Measurements from ENCODE around the gene TP53TG5.

The TP53TG5 gene

DNA sequence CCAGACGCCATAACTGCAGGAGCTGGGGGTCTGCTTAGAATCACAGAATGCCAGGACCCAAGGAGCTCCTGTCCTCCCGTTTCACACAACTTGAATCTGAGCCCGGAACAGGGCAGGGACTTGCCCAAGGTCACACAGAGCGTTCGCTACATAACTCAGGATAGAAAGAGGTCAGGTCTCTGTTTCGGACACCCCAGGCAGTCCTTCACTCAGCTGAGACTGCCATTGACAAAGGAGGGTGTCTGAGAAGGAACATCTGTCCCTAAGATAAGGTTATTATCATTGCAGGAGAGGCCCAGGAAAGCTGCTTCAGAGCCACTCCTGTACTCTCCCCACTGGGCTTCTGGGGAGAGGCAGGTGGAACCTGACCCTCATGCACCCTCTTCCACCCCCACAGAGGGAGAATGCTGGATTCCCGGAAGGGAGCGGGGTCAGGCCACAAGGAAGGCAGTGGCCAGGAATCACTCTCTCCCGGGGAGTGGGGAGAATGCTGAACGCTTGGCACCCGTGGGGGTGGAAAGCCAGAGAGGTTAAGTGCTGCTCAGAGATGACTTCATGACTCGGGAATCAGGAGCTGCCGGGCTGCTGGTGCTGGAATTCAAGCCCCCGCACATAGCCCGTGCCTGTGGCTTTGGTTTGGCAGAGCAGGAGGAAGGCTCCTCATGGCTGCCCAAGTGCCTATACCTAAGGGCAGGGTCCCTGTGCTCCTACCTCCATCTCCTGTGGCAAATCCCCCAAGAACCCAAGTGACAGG lies 40.6 kb downstream of the TP53TG5 start:
- H3K4me1 ChIP-seq (ENCODE audit: control insufficient read depth, insufficient read depth, low read length, poor library complexity, severe bottlenecking) = peaks cover 62% of the 10 kb centered on the region
- WGBS, 2 experiments (ENCODE audit: insufficient coverage in 2 of 2) = 64 to 65% methylated on average over 12 to 15 of the region's 15 CpGs
- peaks cover 65% of the 10 kb centered on the region for H3K36me3 ChIP-seq (ENCODE audit: control insufficient read depth, insufficient read depth, low read length)
- peak overlapping the region; percentile 96 for H3K27ac ChIP-seq (ENCODE audit: low read depth, low read length, severe bottlenecking)
- no peak overlapping the region for H3K4me3 ChIP-seq (ENCODE audit: extremely low read depth, insufficient read depth, low read length, poor library complexity, severe bottlenecking)
- no peaks in the 10 kb centered on the region for H3K9me3 ChIP-seq (ENCODE audit: control insufficient read depth, low read length)

DNA sequence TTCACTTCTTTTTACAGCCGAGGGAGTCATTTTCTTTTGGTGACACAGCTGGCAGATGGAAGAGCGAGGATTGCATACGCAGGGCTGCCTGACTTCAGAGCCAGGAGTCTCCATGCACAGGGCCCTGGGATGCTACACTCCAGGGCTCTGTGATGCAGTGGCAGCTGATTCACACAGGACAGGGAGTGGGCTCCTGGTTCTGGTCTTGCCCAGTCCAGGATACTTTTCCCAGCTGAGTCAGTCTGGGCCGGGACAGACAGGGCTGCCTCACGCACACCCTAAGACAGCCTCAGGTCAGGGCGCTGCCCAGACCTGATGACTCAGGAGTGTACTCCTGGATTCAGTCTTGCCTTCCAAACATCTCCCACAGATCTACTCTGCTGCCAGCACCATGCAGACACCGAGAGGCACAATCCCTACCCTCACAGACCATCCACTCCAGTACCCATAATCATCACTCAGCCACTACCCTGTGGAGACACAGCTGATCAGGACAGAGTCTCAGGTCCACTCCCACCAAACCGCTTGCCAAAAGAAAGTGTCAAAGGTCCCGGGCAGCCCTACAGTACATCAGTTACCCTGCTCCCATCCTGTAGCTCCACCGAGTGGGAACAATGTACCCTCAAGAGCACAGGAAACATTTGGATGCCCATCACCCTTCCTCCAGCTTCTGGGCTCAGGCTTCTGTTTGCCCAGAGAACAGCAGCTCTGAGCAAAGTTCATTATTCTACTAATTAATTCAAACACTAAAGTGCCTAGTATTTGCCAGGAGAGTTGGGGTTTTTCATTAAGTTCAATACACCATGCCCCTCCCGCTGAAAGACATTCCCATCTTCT lies 41.4 kb downstream of the TP53TG5 start:
- Histone ChIP-seq H3K36me3 (ENCODE audit: control insufficient read depth, insufficient read depth, low read length) (peaks cover 72% of the 10 kb centered on the region), H3K4me1 (ENCODE audit: control insufficient read depth, insufficient read depth, low read length, poor library complexity, severe bottlenecking) (peaks cover 54% of the 10 kb centered on the region), H3K4me3 (ENCODE audit: extremely low read depth, insufficient read depth, low read length, poor library complexity, severe bottlenecking) (no peak overlapping the region), H3K9me3 (ENCODE audit: control insufficient read depth, low read length) (no peaks in the 10 kb centered on the region), H3K27ac (ENCODE audit: low read depth, low read length, severe bottlenecking) (peak overlapping the region; percentile 96)
- 93 to 94% methylated on average over 8 to 11 of the region's 11 CpGs for WGBS, 2 experiments (ENCODE audit: insufficient coverage in 2 of 2)

DNA sequence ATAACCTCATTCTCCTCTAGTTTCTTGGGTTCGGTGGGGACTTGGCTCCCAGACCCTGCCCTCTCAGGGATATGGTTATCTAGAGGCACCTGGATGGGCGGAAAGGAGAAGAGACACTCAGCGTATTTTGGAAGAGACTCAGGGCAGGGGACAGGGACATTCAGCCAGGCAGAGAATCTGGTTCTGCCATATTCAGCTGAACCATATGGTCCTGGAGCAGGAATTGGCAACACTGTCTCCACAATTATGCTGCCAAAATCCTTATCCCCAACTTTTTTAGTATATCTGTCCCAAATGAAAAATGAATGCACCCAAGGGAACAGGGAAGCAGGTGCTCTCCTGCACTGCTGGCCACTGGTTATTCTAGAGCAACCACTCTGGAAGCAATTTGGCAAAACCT lies 47.6 kb downstream of the TP53TG5 start:
- Histone ChIP-seq H3K4me1 (ENCODE audit: control insufficient read depth, insufficient read depth, low read length, poor library complexity, severe bottlenecking) (peaks cover 14% of the 10 kb centered on the region), H3K27ac (ENCODE audit: low read depth, low read length, severe bottlenecking) (no peak overlapping the region), H3K36me3 (ENCODE audit: control insufficient read depth, insufficient read depth, low read length) (peaks cover 96% of the 10 kb centered on the region), H3K4me3 (ENCODE audit: extremely low read depth, insufficient read depth, low read length, poor library complexity, severe bottlenecking) (no peak overlapping the region), H3K9me3 (ENCODE audit: control insufficient read depth, low read length) (no peaks in the 10 kb centered on the region)
- 90 to 100% methylated on average over 2 to 3 of the region's 3 CpGs for WGBS, 2 experiments (ENCODE audit: insufficient coverage in 2 of 2)

DNA sequence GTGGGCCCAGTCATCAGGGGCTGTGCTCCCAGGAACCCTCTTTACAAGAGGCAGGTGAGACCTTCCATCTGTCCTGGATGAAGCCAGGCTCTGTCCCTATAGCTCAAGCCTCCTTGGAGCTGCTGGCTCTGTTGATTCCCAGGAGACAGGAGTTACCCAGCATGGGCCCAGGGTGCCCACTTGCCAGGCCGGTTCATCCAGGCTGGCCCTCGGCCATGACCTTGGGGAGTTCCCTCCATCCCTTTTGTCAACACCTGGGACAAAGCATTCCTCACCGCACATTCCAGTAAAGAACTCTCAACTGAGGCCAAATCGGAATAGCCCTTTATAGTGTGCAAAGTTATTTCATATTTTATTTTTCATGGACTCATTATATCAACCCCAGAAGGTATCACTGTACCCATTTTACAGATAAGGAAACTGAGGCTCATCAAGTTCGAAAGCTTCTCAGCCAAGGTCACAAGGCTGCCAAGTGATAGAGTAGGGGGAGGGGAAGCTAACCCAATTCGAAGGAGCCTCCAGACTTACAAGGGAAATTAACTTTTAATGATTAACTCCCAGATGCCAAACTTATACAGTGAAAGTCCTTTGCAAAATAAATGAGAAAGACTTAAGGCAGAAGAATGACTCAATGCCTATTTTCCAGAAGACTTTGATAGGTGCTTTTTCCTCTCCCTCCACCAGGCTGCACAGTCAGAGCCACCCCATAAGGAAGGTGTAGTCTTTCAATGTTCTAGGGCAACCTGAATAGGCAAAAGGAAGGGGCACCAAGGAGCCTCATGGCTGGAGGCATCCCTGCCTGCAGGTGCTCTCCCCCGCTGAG lies 48.4 kb downstream of the TP53TG5 start:
- no peak overlapping the region for H3K4me3 ChIP-seq (ENCODE audit: extremely low read depth, insufficient read depth, low read length, poor library complexity, severe bottlenecking)
- H3K27ac ChIP-seq (ENCODE audit: low read depth, low read length, severe bottlenecking) = no peak overlapping the region
- no peaks in the 10 kb centered on the region for H3K9me3 ChIP-seq (ENCODE audit: control insufficient read depth, low read length)
- peaks cover 12% of the 10 kb centered on the region for H3K4me1 ChIP-seq (ENCODE audit: control insufficient read depth, insufficient read depth, low read length, poor library complexity, severe bottlenecking)
- peaks cover 95% of the 10 kb centered on the region for H3K36me3 ChIP-seq (ENCODE audit: control insufficient read depth, insufficient read depth, low read length)
- 93 to 100% methylated on average over 3 of the region's 7 CpGs for WGBS, 2 experiments (ENCODE audit: insufficient coverage in 2 of 2)

DNA sequence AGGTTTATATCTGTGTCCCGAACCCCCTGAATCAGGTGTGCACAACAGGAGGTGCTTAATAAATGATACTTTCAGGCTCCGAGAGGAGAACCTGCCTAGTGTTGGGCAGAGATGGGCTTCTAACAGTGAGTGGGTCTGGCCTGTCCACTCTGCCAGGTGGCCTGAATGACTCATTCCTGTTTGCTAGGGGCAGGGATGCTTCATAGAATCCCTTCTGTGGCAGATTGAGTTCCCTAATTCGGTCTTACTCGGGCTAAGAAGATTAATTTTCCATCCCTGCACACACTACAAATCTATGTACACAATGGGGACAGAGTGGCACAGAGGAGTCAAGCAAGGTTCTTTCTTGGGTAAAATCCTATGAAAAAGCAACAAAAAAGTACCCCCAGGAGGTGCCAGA lies 49.7 kb downstream of the TP53TG5 start:
- Histone ChIP-seq H3K9me3 (ENCODE audit: control insufficient read depth, low read length) (no peaks in the 10 kb centered on the region), H3K4me3 (ENCODE audit: extremely low read depth, insufficient read depth, low read length, poor library complexity, severe bottlenecking) (no peak overlapping the region), H3K36me3 (ENCODE audit: control insufficient read depth, insufficient read depth, low read length) (peaks cover 89% of the 10 kb centered on the region), H3K27ac (ENCODE audit: low read depth, low read length, severe bottlenecking) (no peak overlapping the region), H3K4me1 (ENCODE audit: control insufficient read depth, insufficient read depth, low read length, poor library complexity, severe bottlenecking) (peaks cover 12% of the 10 kb centered on the region)
- 93 to 100% methylated on average over 2 of the region's 4 CpGs for WGBS, 2 experiments (ENCODE audit: insufficient coverage in 2 of 2)

DNA sequence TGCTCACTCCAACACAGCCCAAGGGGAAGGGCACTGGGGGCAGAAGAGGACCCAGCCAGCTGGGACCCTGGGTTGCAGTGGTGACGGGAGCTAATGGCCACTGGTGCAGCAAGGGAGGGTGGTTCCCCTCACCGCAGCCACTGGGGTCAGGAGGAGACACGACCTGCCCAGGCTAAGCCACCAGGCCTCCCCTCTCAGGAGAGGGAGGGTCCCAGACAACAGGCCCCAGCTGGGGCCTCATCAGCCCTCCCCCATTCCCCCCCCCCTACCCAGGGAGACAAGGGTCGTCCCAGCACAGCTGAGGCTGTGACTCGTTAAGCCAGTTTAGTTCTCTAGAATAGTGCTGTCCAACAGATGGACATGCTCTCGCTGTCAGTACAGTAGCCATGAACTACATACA lies 52.8 kb downstream of the TP53TG5 start:
- Histone ChIP-seq H3K36me3 (ENCODE audit: control insufficient read depth, insufficient read depth, low read length) (peaks cover 58% of the 10 kb centered on the region), H3K4me1 (ENCODE audit: control insufficient read depth, insufficient read depth, low read length, poor library complexity, severe bottlenecking) (peaks cover 12% of the 10 kb centered on the region), H3K9me3 (ENCODE audit: control insufficient read depth, low read length) (no peaks in the 10 kb centered on the region), H3K27ac (ENCODE audit: low read depth, low read length, severe bottlenecking) (no peak overlapping the region), H3K4me3 (ENCODE audit: extremely low read depth, insufficient read depth, low read length, poor library complexity, severe bottlenecking) (no peak overlapping the region)
- 70 to 76% methylated on average over 4 to 6 of the region's 6 CpGs for WGBS, 2 experiments (ENCODE audit: insufficient coverage in 2 of 2)

DNA sequence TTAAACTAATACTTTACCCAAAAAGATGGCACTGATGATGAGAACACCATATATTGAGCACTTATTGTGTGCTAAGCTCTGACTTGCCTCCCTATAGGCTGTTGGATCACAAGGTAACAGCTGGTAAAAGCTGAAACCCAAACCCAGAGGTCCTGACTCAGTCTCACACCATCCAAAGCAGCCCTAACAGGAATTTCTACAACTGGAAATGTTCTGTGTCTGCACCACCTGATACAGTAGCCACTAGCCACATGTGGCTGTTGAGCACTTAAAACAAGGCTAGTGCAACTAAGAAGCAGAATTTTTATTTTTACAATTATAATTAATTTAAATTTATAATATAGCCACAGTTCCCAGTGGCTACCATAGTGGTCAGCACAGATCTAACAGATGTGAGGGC lies 54.4 kb downstream of the TP53TG5 start:
- Histone ChIP-seq H3K9me3 (ENCODE audit: control insufficient read depth, low read length) (no peaks in the 10 kb centered on the region), H3K4me1 (ENCODE audit: control insufficient read depth, insufficient read depth, low read length, poor library complexity, severe bottlenecking) (peaks cover 12% of the 10 kb centered on the region), H3K27ac (ENCODE audit: low read depth, low read length, severe bottlenecking) (no peak overlapping the region), H3K4me3 (ENCODE audit: extremely low read depth, insufficient read depth, low read length, poor library complexity, severe bottlenecking) (no peak overlapping the region), H3K36me3 (ENCODE audit: control insufficient read depth, insufficient read depth, low read length) (peaks cover 42% of the 10 kb centered on the region)

DNA sequence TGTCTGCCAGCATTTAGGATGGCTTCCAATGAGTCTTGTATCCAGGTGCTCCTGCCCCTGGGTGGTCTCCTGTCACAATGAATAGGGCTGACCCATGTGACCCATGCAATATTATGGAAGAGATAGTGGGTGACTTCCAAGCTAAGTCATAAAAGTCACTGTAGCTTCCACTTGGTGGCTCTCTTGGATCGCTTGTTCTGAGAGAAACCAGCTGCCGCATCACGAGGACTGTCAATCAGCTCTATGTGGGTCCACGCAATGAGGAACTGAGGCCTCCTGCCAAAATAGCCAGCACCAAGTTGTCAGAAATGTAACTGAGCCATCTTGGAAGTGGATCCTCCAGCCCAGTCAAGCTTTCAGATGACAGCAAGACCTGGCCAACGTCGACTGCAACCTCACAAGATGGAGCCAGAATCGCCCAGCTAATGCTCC lies 55.2 kb downstream of the TP53TG5 start:
- Histone ChIP-seq H3K4me1 (ENCODE audit: control insufficient read depth, insufficient read depth, low read length, poor library complexity, severe bottlenecking) (peaks cover 12% of the 10 kb centered on the region), H3K27ac (ENCODE audit: low read depth, low read length, severe bottlenecking) (no peak overlapping the region), H3K4me3 (ENCODE audit: extremely low read depth, insufficient read depth, low read length, poor library complexity, severe bottlenecking) (no peak overlapping the region), H3K9me3 (ENCODE audit: control insufficient read depth, low read length) (no peaks in the 10 kb centered on the region), H3K36me3 (ENCODE audit: control insufficient read depth, insufficient read depth, low read length) (peaks cover 34% of the 10 kb centered on the region)
- WGBS, 2 experiments (ENCODE audit: insufficient coverage in 2 of 2) = 59 to 62% methylated on average over 4 of the region's 7 CpGs
